Activated T-helper 1 cell treated with anti-CD3 and anti-CD28 coated beads, Interleukin-2, amount 50 U/mL, for 16 hours (primary cell): ENCODE data around the gene TREH.

Experiments used
- DNase-seq, 2 donors: peaks; one replicate each; pipeline ENCODE4 v3.0.0-alpha.2; 2020; ENCODE audit warnings: low read depth in 1 of 2, low spot score in 1 of 2

Gene TREH

GRCh38 chr11:118632577-118633318, 46.7 kb downstream of the TREH start:
- no peak for DNase-seq

- no peak for DNase-seq
These were observed 48.1 kb downstream of the TREH start for GRCh38 chr11:118631142-118631909.

GRCh38 chr11:118629761-118630661, 49.4 kb downstream of the TREH start:
- no peak for DNase-seq

- DNase-seq: no peak
These were observed 50.4 kb downstream of the TREH start for GRCh38 chr11:118628861-118629549.

- DNase-seq: no peak
These were observed 51.0 kb downstream of the TREH start for GRCh38 chr11:118628432-118628831.

- no peak for DNase-seq
These were observed 51.4 kb downstream of the TREH start for GRCh38 chr11:118628031-118628430.

GRCh38 chr11:118627566-118627965, 51.9 kb downstream of the TREH start:
- DNase-seq: no peak

- no peak for DNase-seq
These were observed 53.5 kb downstream of the TREH start for GRCh38 chr11:118625976-118626375.

- DNase-seq: no peak
These were observed 54.3 kb downstream of the TREH start for GRCh38 chr11:118625036-118625690.

- DNase-seq: no peak
These were observed 56.2 kb downstream of the TREH start for GRCh38 chr11:118623269-118623655.

- no peak for DNase-seq
These were observed 56.8 kb downstream of the TREH start for GRCh38 chr11:118622376-118623268.

GRCh38 chr11:118621784-118622375, 57.6 kb downstream of the TREH start:
- DNase-seq: no peak

- no peak for DNase-seq
These were observed 58.2 kb downstream of the TREH start for GRCh38 chr11:118621071-118621783.

- DNase-seq: no peak
These were observed 58.9 kb downstream of the TREH start for GRCh38 chr11:118620529-118621070.

GRCh38 chr11:118619444-118620197, 59.8 kb downstream of the TREH start:
- no peak for DNase-seq

GRCh38 chr11:118618991-118619375, 60.5 kb downstream of the TREH start:
- no peak for DNase-seq
